ENCODE measurements around the gene CARS2.

GRCh38 chr13:110600980-110601379 lies 104.9 kb downstream of the CARS2 start:
- no peak for TF ChIP-seq CTCF (IDR thresholded peaks at IDR 0.05)
- no peak for TF ChIP-seq POLR2A (IDR thresholded peaks at IDR 0.05)
- no peak for TF ChIP-seq EP300 (IDR thresholded peaks at IDR 0.05)
- TF ChIP-seq POLR2AphosphoS5 (IDR thresholded peaks at IDR 0.05): no peak

Data from stomach (tissue), 4 donors.